Endodermal cell (in vitro differentiated cells): Measurements from ENCODE around the gene LRIT1. TPM values are rescaled to one million over a fixed set of nuclear protein-coding genes. Genes with fewer than 3 reads are reported as not detected.

ENCODE experiments used
- DNase-seq: peaks from one replicate; pipeline ENCODE4 v3.0.0-alpha.2; 2017
- H3K27ac ChIP-seq: 2 replicates; pipeline ENCODE4 v1.5.1; 2013; ENCODE audit warnings: mild to moderate bottlenecking, low read depth, low read length, moderate library complexity
- H3K27me3 ChIP-seq: 2 replicates; pipeline ENCODE4 v1.6.1; 2013; ENCODE audit warnings: mild to moderate bottlenecking, low read length, moderate library complexity; ENCODE audit not compliant: insufficient read depth, control insufficient read depth, poor library complexity, severe bottlenecking
- H3K36me3 ChIP-seq: 2 replicates; pipeline ENCODE4 v1.7.0; 2013; ENCODE audit warnings: mild to moderate bottlenecking, low read length, moderate library complexity; ENCODE audit not compliant: control insufficient read depth, insufficient read depth
- H3K4me1 ChIP-seq: one replicate; pipeline ENCODE4 v1.7.0; 2013; ENCODE audit warnings: low read length; ENCODE audit not compliant: control insufficient read depth, insufficient read depth
- H3K4me3 ChIP-seq: 2 replicates; pipeline ENCODE4 v1.5.1; 2013; ENCODE audit warnings: mild to moderate bottlenecking, low read length, moderate library complexity
- H3K9ac ChIP-seq: 2 replicates; pipeline ENCODE4 v1.6.1; 2013; ENCODE audit warnings: mild to moderate bottlenecking, low read length, moderate library complexity; ENCODE audit not compliant: poor library complexity, severe bottlenecking; ENCODE audit errors: extremely low read depth
- H3K9me3 ChIP-seq: 2 replicates; pipeline ENCODE4 v1.6.1; 2013; ENCODE audit warnings: mild to moderate bottlenecking, low read length, moderate library complexity; ENCODE audit not compliant: control insufficient read depth
- H3K27ac Mint-ChIP-seq: 2 replicates; pipeline ENCODE4 v1.8.0; 2020; ENCODE audit warnings: mixed read lengths
- H3K27me3 Mint-ChIP-seq: 2 replicates; pipeline ENCODE4 v1.8.0; 2021; ENCODE audit warnings: mild to moderate bottlenecking, mixed read lengths; ENCODE audit not compliant: insufficient read depth
- H3K36me3 Mint-ChIP-seq: 2 replicates; pipeline ENCODE4 v1.8.0; 2020; ENCODE audit warnings: low read depth, mixed read lengths
- H3K4me1 Mint-ChIP-seq: 2 replicates; pipeline ENCODE4 v1.8.0; 2020; ENCODE audit warnings: mixed read lengths
- H3K4me3 Mint-ChIP-seq: 2 replicates; pipeline ENCODE4 v1.8.0; 2020; ENCODE audit warnings: mild to moderate bottlenecking, moderate library complexity, mixed read lengths
- H3K9me3 Mint-ChIP-seq: 2 replicates; pipeline ENCODE4 v1.8.0; 2020; ENCODE audit warnings: mild to moderate bottlenecking, mixed read lengths
- CTCF ChIP-seq: fragments of 200-600 bp; sonication (generic); conservative IDR thresholded peaks from 2 replicates; pipeline ENCODE4 v1.5.0; 2021; ENCODE audit warnings: antibody characterized with exemption, mild to moderate bottlenecking
- WGBS, 2 experiments: methylation state at CpG; one replicate each; pipeline versions ENCODE4 v1.1.5 to v1.1.7; 2013; ENCODE audit warnings: missing lambda C conversion rate in 2 of 2, mixed read lengths in 1 of 2; ENCODE audit not compliant: insufficient coverage in 1 of 2, insufficient read length in 1 of 2; 5-methylcytosine and 5-hydroxymethylcytosine counted together
- total RNA-seq, 2 donors: library from RNA; stranded (reverse); fragmentation: NEBNext Ultra II Directional in 1 of 2; extraction: Animal tissue kit (Norgen Biotek cat#: 25700) in 1 of 2; gene quantifications; 2 replicates in 1 of 2; 3 replicates in 1 of 2; pipeline ENCODE4 v1.2.1, GENCODE V29; 2021

Gene LRIT1
- total RNA-seq, 2 donors from 2014 or later: 0.11 TPM; not detected in 1

GRCh38 chr10:84193846-84194423 lies 47.4 kb downstream of the LRIT1 start:
- peak overlapping the region; percentile 45 for H3K4me3 Mint-ChIP-seq
- Histone ChIP-seq H3K27me3 (peaks cover 90% of the 10 kb centered on the region), H3K9ac (no peak overlapping the region), H3K4me1 (no peaks in the 10 kb centered on the region), H3K36me3 (no peaks in the 10 kb centered on the region), H3K4me3 (peak overlapping the region; percentile 39), H3K9me3 (no peaks in the 10 kb centered on the region), H3K27ac (no peak overlapping the region)
- H3K9me3 Mint-ChIP-seq: no peaks in the 10 kb centered on the region
- H3K27me3 Mint-ChIP-seq: peaks cover 87% of the 10 kb centered on the region
- no peaks in the 10 kb centered on the region for H3K36me3 Mint-ChIP-seq
- no peak for TF ChIP-seq CTCF
- 47 to 74% methylated on average over 4 to 5 of the region's 5 CpGs for WGBS, 2 experiments
- H3K27ac Mint-ChIP-seq: no peak overlapping the region
- H3K4me1 Mint-ChIP-seq: peaks cover 11% of the 10 kb centered on the region
- no peak for DNase-seq

GRCh38 chr10:84193327-84193726 lies 48.0 kb downstream of the LRIT1 start:
- no peak overlapping the region for H3K9ac ChIP-seq
- no peak for DNase-seq
- no peak overlapping the region for H3K4me3 ChIP-seq
- peaks cover 11% of the 10 kb centered on the region for H3K4me1 Mint-ChIP-seq
- no peaks in the 10 kb centered on the region for H3K9me3 ChIP-seq
- H3K27me3 Mint-ChIP-seq: peaks cover 81% of the 10 kb centered on the region
- 90 to 100% methylated on average over 2 of the region's 2 CpGs for WGBS, 2 experiments
- no peaks in the 10 kb centered on the region for H3K9me3 Mint-ChIP-seq
- no peaks in the 10 kb centered on the region for H3K36me3 ChIP-seq
- no peak overlapping the region for H3K27ac ChIP-seq
- H3K27me3 ChIP-seq: peaks cover 89% of the 10 kb centered on the region
- no peaks in the 10 kb centered on the region for H3K36me3 Mint-ChIP-seq
- no peak for TF ChIP-seq CTCF
- H3K27ac Mint-ChIP-seq: no peak overlapping the region
- no peaks in the 10 kb centered on the region for H3K4me1 ChIP-seq
- no peak overlapping the region for H3K4me3 Mint-ChIP-seq

GRCh38 chr10:84191106-84191505 lies 50.2 kb downstream of the LRIT1 start:
- WGBS, 2 experiments: 73 to 94% methylated on average over 3 to 5 of the region's 5 CpGs
- Mint-ChIP-seq H3K27me3 (peaks cover 59% of the 10 kb centered on the region), H3K4me3 (no peak overlapping the region), H3K27ac (no peak overlapping the region), H3K9me3 (no peaks in the 10 kb centered on the region), H3K36me3 (no peaks in the 10 kb centered on the region), H3K4me1 (peaks cover 6% of the 10 kb centered on the region)
- no peaks in the 10 kb centered on the region for H3K9me3 ChIP-seq
- H3K36me3 ChIP-seq: no peaks in the 10 kb centered on the region
- H3K27ac ChIP-seq: no peak overlapping the region
- H3K9ac ChIP-seq: no peak overlapping the region
- no peaks in the 10 kb centered on the region for H3K4me1 ChIP-seq
- H3K4me3 ChIP-seq: no peak overlapping the region
- TF ChIP-seq CTCF: no peak
- no peak for DNase-seq
- H3K27me3 ChIP-seq: peaks cover 76% of the 10 kb centered on the region
